ENCODE measurements around the gene DEPP1. TPM values are rescaled to one million over a fixed set of nuclear protein-coding genes. Genes with fewer than 3 reads are reported as not detected.

DEPP1 gene
- total and polyA plus RNA-seq, 2 of the 13 experiments (the other 11 are each of a cell fraction or from before 2014, with no cell fraction given) = 14.8 to 270 TPM

DNA sequence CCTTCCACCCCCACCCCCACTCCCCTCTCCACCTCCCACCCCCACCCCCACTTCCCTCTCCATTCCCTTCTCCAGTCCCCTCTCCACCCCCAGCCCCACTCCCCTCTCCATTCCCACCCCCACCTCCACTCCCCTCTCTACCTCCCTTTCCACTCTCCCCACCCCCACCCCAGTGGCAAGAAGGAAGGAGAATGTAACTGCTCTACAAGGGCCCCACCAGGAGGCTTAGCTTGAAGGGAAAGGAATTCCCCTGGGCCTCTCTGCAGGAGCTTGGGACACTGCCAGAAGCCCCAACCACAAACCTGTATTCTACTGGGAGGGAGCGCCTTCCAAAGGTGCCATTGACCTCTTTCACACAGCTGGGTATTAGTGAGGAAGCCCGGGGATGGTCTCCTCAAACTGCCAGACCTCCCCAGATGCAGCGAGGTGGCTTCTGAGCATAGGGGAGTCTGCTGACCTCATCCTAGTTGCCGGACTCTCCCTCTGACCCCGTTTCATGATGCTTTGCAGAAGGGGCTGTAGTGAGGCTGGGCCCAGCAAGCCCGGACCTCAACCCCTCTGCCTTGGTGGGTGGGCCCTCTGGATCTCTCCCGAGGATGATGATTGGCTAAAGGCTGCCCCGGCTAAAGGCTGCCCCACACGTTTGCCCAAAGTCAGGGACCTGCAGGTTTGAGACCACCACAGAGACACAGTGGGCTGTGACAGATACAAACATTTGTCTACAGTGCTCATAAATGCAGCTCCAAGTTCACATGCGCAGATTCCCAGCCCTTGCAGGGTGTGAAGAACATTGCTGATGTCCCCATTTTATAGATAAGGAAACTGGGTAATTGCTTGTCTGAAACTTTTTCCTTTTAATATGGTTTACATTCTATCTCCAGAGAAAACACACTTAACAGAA, 2.9 kb downstream of the DEPP1 start (continued):
- TF ChIP-seq ZUFSP (CRISPR knock-in tag; IDR thresholded peaks at IDR 0.05; ENCODE audit: borderline replicate concordance) (no peak), ZNF558 (CRISPR knock-in tag; IDR thresholded peaks at IDR 0.05; ENCODE audit: borderline replicate concordance) (no peak; the same call in 1 of the 2 replicates), AKAP8 (CRISPR knock-in tag; IDR thresholded peaks at IDR 0.05) (peak; percentile 95), ZNF792 (CRISPR knock-in tag; IDR thresholded peaks at IDR 0.05) (0 out of 2 replicates have a peak, but pooled peaks have one; percentile 35), HNRNPLL (IDR thresholded peaks at IDR 0.05; ENCODE audit: low read depth, low read length, poor library complexity, severe bottlenecking) (no peak), SRSF1 (optimal IDR thresholded peaks at IDR 0.05; ENCODE audit: low read depth, low read length) (no peak), PPARG (CRISPR knock-in tag; conservative IDR thresholded peaks at IDR 0.05) (no peak), ZNF337 (CRISPR knock-in tag; IDR thresholded peaks at IDR 0.05; ENCODE audit: borderline replicate concordance, low read depth) (peak; percentile 11; the same call in 1 of the 2 replicates), ATF7 (IDR thresholded peaks at IDR 0.05) (no peak), ATF7 (CRISPR knock-in tag; IDR thresholded peaks at IDR 0.05) (0 out of 2 replicates have a peak, but pooled peaks have one; percentile 69), TOPORS (CRISPR knock-in tag; IDR thresholded peaks at IDR 0.05) (no peak), JARID2 (CRISPR knock-in tag; IDR thresholded peaks at IDR 0.05; ENCODE audit: insufficient replicate concordance) (peak; percentile 72), MED8 (CRISPR knock-in tag; IDR thresholded peaks at IDR 0.05; ENCODE audit: insufficient replicate concordance) (no peak), POLR2G (IDR thresholded peaks at IDR 0.05; ENCODE audit: low read depth, low read length) (peak; percentile 70), KDM1A (CRISPR knock-in tag; IDR thresholded peaks at IDR 0.05) (no peak), UBTF (CRISPR knock-in tag; IDR thresholded peaks at IDR 0.05) (peak; percentile 13; the same call in 1 of the 2 replicates), PLSCR1 (CRISPR knock-in tag; IDR thresholded peaks at IDR 0.05; ENCODE audit: borderline replicate concordance) (no peak), SOX13 (IDR thresholded peaks at IDR 0.05) (peak; percentile 61; the same call in 1 of the 2 replicates), SOX13 (CRISPR knock-in tag; conservative IDR thresholded peaks at IDR 0.05 in 1 of 2, IDR thresholded peaks at IDR 0.05 in 1 of 2) (peak in 1 of 2 experiments; percentile 13; a peak in 1 of 4 replicates), HOXD1 (CRISPR knock-in tag; IDR thresholded peaks at IDR 0.05) (0 out of 2 replicates have a peak, but pooled peaks have one; percentile 53), ERF (CRISPR knock-in tag; IDR thresholded peaks at IDR 0.05) (peak; percentile 7; the same call in 1 of the 2 replicates), ZNF564 (CRISPR knock-in tag; IDR thresholded peaks at IDR 0.05) (0 out of 2 replicates have a peak, but pooled peaks have one; percentile 23)
- TF ChIP-seq, protein P1, sequence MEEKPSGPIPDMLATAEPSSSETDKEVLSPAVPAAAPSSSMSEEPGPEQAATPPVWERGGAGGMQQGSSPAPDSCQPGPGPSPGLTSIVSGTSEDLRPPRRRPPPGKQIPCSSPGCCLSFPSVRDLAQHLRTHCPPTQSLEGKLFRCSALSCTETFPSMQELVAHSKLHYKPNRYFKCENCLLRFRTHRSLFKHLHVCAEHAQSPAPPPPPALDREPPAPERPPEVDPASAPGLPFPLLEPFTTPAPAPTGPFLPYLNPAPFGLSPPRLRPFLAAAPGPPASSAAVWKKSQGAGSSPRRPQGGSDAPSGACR (CRISPR knock-in tag; IDR thresholded peaks at IDR 0.05) = no peak
